ENCODE results near the gene RNF220.
A peak's percentile ranks its signal among the peaks of the same experiment; 100 is the strongest.

RNF220 gene

DNA sequence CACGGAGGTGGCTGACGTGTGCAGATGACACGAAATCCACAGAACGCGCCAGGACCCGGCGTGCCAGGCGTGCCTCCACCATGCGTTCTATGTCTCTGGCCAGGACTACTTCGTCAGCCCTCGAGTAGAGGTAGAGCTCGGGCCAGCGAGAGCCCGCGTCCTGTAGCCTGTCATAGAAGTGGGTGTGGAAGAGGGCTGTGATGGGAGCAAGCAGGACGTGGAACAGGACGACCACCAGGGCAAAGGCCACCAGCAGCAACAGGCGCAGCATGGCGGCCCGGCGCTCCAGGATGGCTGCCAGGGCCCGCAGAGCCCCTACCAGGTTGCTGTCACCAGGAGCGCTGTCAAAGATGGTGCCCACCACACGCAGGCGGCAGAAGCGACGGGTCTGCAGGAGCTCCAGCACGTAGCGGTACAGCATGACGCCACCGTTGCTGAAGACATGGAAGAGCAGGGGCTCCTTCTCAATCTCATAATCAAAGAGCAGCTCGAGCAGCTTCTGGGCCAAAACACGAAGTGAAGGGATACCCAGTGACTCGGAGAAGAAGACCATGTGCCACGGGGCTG is 249.6 kb downstream of the RNF220 start:
- no peak for DNase-seq (ENCODE audit: low spot score)
- TF ChIP-seq, protein P1, sequence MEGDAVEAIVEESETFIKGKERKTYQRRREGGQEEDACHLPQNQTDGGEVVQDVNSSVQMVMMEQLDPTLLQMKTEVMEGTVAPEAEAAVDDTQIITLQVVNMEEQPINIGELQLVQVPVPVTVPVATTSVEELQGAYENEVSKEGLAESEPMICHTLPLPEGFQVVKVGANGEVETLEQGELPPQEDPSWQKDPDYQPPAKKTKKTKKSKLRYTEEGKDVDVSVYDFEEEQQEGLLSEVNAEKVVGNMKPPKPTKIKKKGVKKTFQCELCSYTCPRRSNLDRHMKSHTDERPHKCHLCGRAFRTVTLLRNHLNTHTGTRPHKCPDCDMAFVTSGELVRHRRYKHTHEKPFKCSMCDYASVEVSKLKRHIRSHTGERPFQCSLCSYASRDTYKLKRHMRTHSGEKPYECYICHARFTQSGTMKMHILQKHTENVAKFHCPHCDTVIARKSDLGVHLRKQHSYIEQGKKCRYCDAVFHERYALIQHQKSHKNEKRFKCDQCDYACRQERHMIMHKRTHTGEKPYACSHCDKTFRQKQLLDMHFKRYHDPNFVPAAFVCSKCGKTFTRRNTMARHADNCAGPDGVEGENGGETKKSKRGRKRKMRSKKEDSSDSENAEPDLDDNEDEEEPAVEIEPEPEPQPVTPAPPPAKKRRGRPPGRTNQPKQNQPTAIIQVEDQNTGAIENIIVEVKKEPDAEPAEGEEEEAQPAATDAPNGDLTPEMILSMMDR (IDR thresholded peaks at IDR 0.05; ENCODE audit: extremely low read depth, missing control alignments) = no peak

DNA sequence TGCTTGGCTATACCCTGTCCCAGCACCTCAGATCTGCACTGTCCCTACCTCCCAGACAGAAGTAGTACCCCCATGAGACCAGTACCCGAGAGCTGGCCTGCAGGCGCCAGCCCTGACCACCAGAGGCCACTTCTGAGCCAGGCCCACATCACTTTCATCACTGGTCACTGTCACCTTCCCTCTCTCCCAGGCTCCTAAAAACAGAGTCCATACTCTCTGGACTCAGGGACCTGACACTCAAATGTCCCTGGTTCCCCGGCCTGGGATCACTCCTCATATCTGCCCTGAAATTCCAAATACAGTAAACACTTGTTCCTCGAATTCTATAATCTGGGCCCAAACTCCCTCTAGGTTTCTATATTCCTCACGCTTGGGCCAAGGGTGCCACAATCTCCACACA is 250.6 kb downstream of the RNF220 start:
- TF ChIP-seq, protein P1 (IDR thresholded peaks at IDR 0.05; ENCODE audit: extremely low read depth, missing control alignments) = peak; percentile 73
- no peak for DNase-seq (ENCODE audit: low spot score)

DNA sequence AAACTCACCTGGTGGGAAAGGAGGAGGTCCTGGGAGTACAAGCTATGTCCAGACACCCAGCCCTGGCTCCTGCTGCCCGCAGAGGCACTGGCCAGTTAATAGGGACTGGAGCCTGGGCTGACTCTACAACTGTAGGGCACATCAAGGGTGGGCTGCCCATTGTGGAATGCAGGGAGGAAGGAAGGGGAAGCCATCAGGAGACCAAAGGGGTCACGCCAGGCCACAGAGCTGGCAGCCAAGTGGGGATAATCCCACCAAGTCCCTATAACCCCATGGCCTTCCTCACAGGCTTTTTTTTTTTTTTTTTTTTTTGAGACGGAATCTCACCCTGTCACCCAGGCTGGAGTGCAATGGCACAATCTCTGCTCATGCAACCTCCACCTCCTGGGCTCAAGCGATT is 254.5 kb downstream of the RNF220 start:
- TF ChIP-seq, protein P1 (IDR thresholded peaks at IDR 0.05; ENCODE audit: extremely low read depth, missing control alignments) = no peak
- DNase-seq (ENCODE audit: low spot score) = no peak

DNA sequence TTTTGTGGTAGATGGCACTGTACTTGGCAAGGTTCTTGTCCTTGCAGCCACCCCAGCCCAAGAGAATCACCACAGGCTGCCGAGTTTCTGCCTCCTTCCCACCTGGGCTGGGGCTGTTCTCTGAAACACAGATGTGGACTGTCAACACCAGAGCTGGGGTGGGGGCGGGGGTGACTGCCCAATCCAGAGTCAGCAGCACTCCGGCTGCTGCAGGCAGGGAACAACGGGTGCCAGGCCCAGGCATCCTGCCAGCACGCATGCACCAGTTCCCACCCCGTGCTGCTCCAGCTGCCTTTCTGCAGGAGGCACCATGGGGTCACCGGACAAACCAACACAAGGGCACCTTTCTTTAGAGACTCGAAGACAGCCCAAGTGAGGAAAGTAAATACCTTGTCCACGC is 255.1 kb downstream of the RNF220 start:
- DNase-seq (ENCODE audit: low spot score) = no peak
- TF ChIP-seq, protein P1 (IDR thresholded peaks at IDR 0.05; ENCODE audit: extremely low read depth, missing control alignments) = no peak

DNA sequence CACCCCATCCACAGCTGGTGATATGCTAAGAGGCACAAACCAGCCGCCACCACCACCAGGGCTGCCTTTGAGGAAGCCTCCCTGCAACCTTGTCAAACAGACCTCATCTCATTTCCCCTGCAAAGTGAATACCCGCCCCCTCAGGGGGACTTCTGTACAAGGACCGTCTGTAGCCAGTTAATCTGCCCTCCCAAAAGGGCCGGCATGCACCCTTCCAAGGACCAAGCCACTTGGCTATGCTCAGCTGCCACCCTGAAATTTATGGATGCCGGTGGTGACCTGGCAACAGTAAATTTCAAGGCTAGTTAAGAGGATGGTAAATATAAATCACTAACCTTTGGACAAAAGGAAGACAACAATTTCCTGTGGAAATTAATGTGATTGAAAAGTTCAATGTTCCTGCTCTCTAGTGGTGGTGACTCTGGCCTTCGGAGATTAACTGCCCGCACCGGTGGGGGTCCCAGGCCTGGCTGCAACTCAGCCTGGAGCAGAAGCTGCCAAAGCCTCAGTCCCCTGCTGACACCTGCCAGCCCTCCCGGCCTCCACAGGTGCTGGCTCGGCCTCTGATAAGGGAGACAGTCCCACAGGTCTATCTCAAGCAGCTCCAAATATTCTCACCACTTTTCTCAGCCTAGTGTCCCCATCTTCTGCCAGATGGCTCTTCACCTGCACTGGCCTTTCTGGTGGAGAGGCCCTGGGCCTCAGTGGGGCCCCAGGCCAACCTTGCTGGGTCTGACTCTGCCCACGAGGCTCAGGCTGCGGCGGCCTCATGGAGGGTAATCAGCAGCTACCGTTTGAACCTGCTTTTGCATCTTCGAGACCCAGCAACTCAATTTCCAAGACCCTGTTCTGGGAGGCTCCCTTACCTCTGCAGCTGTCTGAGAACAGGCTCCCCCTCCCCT is 257.0 kb downstream of the RNF220 start:
- TF ChIP-seq, protein P1 (IDR thresholded peaks at IDR 0.05; ENCODE audit: extremely low read depth, missing control alignments) = no peak
- no peak for DNase-seq (ENCODE audit: low spot score)

DNA sequence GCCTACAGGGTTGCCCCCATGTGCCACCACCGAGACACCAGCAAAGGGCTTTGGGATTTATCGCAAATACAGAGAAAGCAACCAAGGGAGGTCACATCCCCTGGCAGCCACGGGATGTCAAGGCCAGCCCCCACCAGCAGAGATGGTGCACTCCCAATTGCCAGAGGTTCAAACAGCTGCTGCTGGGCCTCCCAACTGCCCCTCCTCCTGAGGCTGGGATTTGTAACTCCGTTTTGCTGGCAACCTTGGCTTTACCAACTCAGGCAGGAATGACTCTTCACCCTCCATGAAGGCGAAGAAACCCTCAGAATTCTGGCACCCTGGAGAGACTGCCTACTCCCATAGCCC is 257.6 kb downstream of the RNF220 start:
- TF ChIP-seq, protein P1 (IDR thresholded peaks at IDR 0.05; ENCODE audit: extremely low read depth, missing control alignments) = no peak
- DNase-seq (ENCODE audit: low spot score) = no peak

DNA sequence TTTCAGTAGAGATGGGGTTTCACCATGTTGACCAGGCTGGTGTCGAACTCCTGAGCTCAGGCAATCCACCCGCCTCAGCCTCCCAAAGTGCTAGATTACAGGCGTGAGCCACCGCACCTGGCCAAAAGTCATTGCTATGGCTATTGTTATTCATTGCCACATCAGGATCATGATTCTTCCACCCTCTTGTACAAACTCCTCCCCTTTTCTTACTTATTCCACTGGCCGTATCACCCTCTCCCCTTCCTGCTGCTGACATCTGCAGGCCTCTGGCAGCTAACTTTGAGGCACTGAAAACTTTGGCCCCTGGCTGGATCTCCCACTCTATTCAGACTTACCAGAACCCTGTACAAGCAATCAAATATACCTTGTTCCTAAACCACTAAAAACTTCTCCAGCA is 258.4 kb downstream of the RNF220 start:
- TF ChIP-seq, protein P1 (IDR thresholded peaks at IDR 0.05; ENCODE audit: extremely low read depth, missing control alignments) = no peak
- no peak for DNase-seq (ENCODE audit: low spot score)
